ENCODE measurements around the gene DDX39A.

DNA sequence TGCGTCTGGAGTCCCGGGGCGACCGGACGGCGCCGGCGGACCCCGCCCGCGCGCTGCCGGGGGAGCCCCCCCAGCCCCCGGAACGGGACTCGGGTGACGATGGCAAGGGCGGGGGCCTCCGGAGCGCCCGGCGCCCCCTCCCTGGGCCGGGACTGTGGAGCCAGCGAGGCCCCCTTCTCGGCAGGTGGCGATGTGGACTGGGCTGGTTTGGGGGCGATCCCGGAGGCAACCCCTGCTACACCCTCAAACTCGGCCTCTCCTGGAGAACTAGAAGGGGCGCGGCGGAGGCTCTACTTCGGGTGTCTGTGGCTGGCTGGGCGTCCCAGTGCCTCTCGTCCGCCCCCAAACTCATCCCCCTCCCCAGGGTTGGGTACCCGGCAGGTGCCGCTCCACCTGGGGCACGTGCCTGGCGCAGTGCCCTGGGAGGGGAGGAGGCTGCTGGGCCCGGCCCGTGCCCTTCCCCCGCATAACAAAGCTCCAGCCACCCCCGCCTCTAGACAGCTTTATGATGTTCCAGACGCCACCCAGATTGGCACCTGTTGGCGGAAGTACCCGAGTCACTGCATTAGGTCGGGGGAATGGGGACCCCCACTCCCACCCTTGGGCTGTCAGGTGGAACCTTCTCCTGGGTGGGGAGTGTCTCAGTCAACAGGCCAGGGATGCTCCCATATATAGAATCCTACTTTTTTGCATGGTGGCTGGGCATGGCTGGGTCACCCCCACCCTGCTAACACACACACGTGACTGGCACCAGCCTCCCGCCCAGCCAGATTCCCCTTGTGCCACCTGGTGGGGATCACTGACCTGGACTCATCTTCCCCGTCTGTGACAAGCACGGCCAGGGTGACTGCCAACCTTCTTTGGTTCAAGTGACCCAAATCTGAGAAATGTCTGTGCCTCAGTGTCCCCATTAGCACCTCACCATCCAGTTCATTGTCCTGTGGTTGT, 14.7 kb upstream of the DDX39A start:
- TF ChIP-seq, protein P1, sequence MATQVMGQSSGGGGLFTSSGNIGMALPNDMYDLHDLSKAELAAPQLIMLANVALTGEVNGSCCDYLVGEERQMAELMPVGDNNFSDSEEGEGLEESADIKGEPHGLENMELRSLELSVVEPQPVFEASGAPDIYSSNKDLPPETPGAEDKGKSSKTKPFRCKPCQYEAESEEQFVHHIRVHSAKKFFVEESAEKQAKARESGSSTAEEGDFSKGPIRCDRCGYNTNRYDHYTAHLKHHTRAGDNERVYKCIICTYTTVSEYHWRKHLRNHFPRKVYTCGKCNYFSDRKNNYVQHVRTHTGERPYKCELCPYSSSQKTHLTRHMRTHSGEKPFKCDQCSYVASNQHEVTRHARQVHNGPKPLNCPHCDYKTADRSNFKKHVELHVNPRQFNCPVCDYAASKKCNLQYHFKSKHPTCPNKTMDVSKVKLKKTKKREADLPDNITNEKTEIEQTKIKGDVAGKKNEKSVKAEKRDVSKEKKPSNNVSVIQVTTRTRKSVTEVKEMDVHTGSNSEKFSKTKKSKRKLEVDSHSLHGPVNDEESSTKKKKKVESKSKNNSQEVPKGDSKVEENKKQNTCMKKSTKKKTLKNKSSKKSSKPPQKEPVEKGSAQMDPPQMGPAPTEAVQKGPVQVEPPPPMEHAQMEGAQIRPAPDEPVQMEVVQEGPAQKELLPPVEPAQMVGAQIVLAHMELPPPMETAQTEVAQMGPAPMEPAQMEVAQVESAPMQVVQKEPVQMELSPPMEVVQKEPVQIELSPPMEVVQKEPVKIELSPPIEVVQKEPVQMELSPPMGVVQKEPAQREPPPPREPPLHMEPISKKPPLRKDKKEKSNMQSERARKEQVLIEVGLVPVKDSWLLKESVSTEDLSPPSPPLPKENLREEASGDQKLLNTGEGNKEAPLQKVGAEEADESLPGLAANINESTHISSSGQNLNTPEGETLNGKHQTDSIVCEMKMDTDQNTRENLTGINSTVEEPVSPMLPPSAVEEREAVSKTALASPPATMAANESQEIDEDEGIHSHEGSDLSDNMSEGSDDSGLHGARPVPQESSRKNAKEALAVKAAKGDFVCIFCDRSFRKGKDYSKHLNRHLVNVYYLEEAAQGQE (IDR thresholded peaks at IDR 0.05; ENCODE audit: low read depth, low read length) = no peak
- TF ChIP-seq, protein P2, sequence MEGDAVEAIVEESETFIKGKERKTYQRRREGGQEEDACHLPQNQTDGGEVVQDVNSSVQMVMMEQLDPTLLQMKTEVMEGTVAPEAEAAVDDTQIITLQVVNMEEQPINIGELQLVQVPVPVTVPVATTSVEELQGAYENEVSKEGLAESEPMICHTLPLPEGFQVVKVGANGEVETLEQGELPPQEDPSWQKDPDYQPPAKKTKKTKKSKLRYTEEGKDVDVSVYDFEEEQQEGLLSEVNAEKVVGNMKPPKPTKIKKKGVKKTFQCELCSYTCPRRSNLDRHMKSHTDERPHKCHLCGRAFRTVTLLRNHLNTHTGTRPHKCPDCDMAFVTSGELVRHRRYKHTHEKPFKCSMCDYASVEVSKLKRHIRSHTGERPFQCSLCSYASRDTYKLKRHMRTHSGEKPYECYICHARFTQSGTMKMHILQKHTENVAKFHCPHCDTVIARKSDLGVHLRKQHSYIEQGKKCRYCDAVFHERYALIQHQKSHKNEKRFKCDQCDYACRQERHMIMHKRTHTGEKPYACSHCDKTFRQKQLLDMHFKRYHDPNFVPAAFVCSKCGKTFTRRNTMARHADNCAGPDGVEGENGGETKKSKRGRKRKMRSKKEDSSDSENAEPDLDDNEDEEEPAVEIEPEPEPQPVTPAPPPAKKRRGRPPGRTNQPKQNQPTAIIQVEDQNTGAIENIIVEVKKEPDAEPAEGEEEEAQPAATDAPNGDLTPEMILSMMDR (IDR thresholded peaks at IDR 0.05) = peak; percentile 13
- no peak for TF ChIP-seq EP300 (IDR thresholded peaks at IDR 0.05; ENCODE audit: borderline replicate concordance in 1 of 2, low read depth in 1 of 2, low read length in 1 of 2)
